ENCODE results near the gene CABP1. TPM values are rescaled to one million over a fixed set of nuclear protein-coding genes. Genes with fewer than 3 reads are reported as not detected.

CABP1 gene
- total and polyA plus RNA-seq, 2 donors (not counting 3 experiments of a cell fraction or from before 2014, with no cell fraction given), result 0.07 to 0.31 TPM

DNA sequence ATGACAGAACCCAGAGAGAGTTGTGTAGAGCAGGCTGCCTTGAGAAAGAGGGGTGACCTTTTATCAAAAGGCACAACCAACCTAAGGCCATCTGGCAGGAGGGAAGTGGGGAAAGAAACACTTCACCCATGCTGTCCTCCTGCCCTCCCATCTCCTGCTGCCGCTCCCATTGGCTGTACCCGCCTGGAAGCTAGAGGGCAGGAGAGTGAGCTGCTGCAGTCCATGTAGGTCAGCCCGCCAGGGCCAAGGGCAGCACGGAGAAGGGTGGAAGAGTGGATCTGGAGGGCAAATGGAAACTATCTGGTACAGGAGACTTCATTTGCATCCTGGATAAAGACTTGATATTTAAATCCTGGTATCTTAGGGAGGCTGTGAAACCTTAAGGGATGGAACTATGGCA is 11.5 kb upstream of the CABP1 start:
- no peak for DNase-seq (ENCODE audit: low read depth, low spot score)
- CTCF ChIA-PET, result interaction anchor here (2.0 kb wide), 2 partner anchors 20 to 343 kb away, joined by 4 to 5 read pairs; no protein-coding TSS in a partner anchor
- no TSS peak for BruUV-seq (replicated peaks)
- Histone ChIP-seq H2AFZ (ENCODE audit: low read depth, low read length) (no peak overlapping the region), H3K27ac (ENCODE audit: insufficient read depth, low read depth, low read length) (no peak overlapping the region), H3K79me2 (ENCODE audit: control insufficient read depth, insufficient read depth, low read length) (no peaks in the 10 kb centered on the region), H3K36me3 (ENCODE audit: control insufficient read depth in 2 of 2, extremely low read depth in 1 of 2, insufficient read depth in 2 of 2, low read length in 2 of 2) (no peaks in the 10 kb centered on the region), H3K4me1 (ENCODE audit: control insufficient read depth, extremely low read depth, insufficient read depth, low read length) (no peaks in the 10 kb centered on the region), H3K9me1 (replicated peaks; ENCODE audit: control insufficient read depth, extremely low read depth, insufficient read depth, low read length) (no peaks in the 10 kb centered on the region), H3K9ac (replicated peaks; ENCODE audit: extremely low read depth, insufficient read depth, low read length) (no peak overlapping the region), H3K27me3 (ENCODE audit: control insufficient read depth in 2 of 2, insufficient read depth in 2 of 2, low read length in 2 of 2) (peaks cover 0 to 1% of the 10 kb centered on the region in 2 experiments), H3K4me3 (replicated peaks in 1 of 3; ENCODE audit: insufficient read depth in 1 of 3, low read depth in 1 of 3, low read length in 3 of 3) (no peak overlapping the region), H3K4me2 (ENCODE audit: insufficient read depth, low read length) (no peak overlapping the region), H3K9me3 (replicated peaks; ENCODE audit: control insufficient read depth, insufficient read depth, low read length) (no peaks in the 10 kb centered on the region), H4K20me1 (replicated peaks; ENCODE audit: control insufficient read depth, extremely low read depth, insufficient read depth, low read length) (no peaks in the 10 kb centered on the region)
- POLR2A ChIA-PET, result no interaction called here
- dilution Hi-C loops (cut with MboI; ENCODE audit: extremely low pct_ligation_motif_present, low sequenced_read_pairs), result no loop called here
- no peak for FAIRE-seq
- TF ChIP-seq POLR2A (IDR thresholded peaks at IDR 0.05; ENCODE audit: low read depth, low read length) (no peak), JUN (IDR thresholded peaks at IDR 0.05; ENCODE audit: borderline replicate concordance, insufficient read depth, insufficient read length, low read depth) (no peak), MYC (IDR thresholded peaks at IDR 0.05; ENCODE audit: low read depth, low read length) (no peak), FOS (IDR thresholded peaks at IDR 0.05; ENCODE audit: borderline replicate concordance, insufficient read depth, low read length) (no peak), POLR2AphosphoS5 (IDR thresholded peaks at IDR 0.05; ENCODE audit: insufficient read depth, low read depth, low read length) (no peak), GATA2 (IDR thresholded peaks at IDR 0.05; ENCODE audit: insufficient read depth, insufficient read length, low read depth, low read length) (no peak), EZH2 (IDR thresholded peaks at IDR 0.05; ENCODE audit: borderline replicate concordance, low read depth, low read length, severe bottlenecking) (no peak)
- TF ChIP-seq, protein P1, sequence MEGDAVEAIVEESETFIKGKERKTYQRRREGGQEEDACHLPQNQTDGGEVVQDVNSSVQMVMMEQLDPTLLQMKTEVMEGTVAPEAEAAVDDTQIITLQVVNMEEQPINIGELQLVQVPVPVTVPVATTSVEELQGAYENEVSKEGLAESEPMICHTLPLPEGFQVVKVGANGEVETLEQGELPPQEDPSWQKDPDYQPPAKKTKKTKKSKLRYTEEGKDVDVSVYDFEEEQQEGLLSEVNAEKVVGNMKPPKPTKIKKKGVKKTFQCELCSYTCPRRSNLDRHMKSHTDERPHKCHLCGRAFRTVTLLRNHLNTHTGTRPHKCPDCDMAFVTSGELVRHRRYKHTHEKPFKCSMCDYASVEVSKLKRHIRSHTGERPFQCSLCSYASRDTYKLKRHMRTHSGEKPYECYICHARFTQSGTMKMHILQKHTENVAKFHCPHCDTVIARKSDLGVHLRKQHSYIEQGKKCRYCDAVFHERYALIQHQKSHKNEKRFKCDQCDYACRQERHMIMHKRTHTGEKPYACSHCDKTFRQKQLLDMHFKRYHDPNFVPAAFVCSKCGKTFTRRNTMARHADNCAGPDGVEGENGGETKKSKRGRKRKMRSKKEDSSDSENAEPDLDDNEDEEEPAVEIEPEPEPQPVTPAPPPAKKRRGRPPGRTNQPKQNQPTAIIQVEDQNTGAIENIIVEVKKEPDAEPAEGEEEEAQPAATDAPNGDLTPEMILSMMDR (IDR thresholded peaks at IDR 0.05; ENCODE audit: extremely low read depth in 1 of 2, insufficient read depth in 1 of 2, low read depth in 1 of 2, low read length in 2 of 2), result no peak
- TF ChIP-seq, protein P2, sequence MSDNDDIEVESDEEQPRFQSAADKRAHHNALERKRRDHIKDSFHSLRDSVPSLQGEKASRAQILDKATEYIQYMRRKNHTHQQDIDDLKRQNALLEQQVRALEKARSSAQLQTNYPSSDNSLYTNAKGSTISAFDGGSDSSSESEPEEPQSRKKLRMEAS (IDR thresholded peaks at IDR 0.05; ENCODE audit: insufficient read depth, insufficient read length), result no peak
- intact Hi-C loops (cut with micrococcal nuclease), result no loop called here

Data from endothelial cell of umbilical vein (primary cell).